Vagina (tissue), 2 donors: ENCODE measurements around the gene ABCG8. TPM values are rescaled to one million over a fixed set of nuclear protein-coding genes. Genes with fewer than 3 reads are reported as not detected.

Experiments used
- DNase-seq, 2 donors: peaks; one replicate each; pipeline ENCODE4 v3.0.0-alpha.2; 2017; ENCODE audit errors: extremely low spot score in 2 of 2
- H3K27ac ChIP-seq: fragments of 200-600 bp; sonication (generic); one replicate; pipeline ENCODE4 v1.5.1; 2019
- H3K27me3 ChIP-seq: fragments of 200-600 bp; sonication (generic); one replicate; pipeline ENCODE4 v1.5.1; 2019
- H3K36me3 ChIP-seq, 2 donors: fragments of 200-600 bp; sonication (generic); one replicate each; pipeline ENCODE4 v1.5.1; 2017 to 2019
- H3K4me1 ChIP-seq: fragments of 200-600 bp; sonication (generic); one replicate; pipeline ENCODE4 v1.5.1; 2019
- H3K4me3 ChIP-seq, 2 donors: fragments of 200-600 bp; sonication (generic); 1 replicate in 1 of 2; 2 replicates in 1 of 2; pipeline ENCODE4 v1.5.1; 2016 to 2019
- H3K9me3 ChIP-seq: fragments of 200-600 bp; sonication (generic); one replicate; pipeline ENCODE4 v1.5.1; 2019
- POLR2A ChIP-seq, 2 donors: fragments of 450-650 bp; IDR thresholded peaks; one replicate each; pipeline ENCODE4 v1.6.1; 2017; ENCODE audit warnings: antibody characterized with exemption in 2 of 2, mild to moderate bottlenecking in 2 of 2, moderate library complexity in 2 of 2
- POLR2AphosphoS5 ChIP-seq, 2 donors: sonication (generic); formaldehyde crosslinking; IDR thresholded peaks; one replicate each; pipeline ENCODE4 v1.9.0; 2017; ENCODE audit warnings: antibody characterized with exemption in 2 of 2, mild to moderate bottlenecking in 2 of 2, low read depth in 1 of 2; ENCODE audit not compliant: insufficient read depth in 1 of 2
- intact Hi-C: fragments of 100-400 bp; cut with DNase I; formaldehyde crosslinking; loops from one replicate; pipeline ENCODE4 v1.15.1; 2023
- total RNA-seq: library from RNA; depleted of rRNA; stranded (reverse); fragments of >200 nt; gene quantifications from one replicate; pipeline ENCODE4 v1.2.3, GENCODE V29; 2016
- TF ChIP-seq, protein P1 (sequence below), 3 experiments: fragments of 450-650 bp in 2 of 3; fragments of 200-600 bp in 1 of 3; sonication (generic) in 1 of 3; IDR thresholded peaks; one replicate each; pipeline ENCODE4 v1.5.1; 2017 to 2019; ENCODE audit warnings: antibody characterized with exemption in 3 of 3, mild to moderate bottlenecking in 2 of 3, moderate library complexity in 2 of 3

The ABCG8 gene
- total RNA-seq, 1 donor from 2014 or later = not detected

DNA sequence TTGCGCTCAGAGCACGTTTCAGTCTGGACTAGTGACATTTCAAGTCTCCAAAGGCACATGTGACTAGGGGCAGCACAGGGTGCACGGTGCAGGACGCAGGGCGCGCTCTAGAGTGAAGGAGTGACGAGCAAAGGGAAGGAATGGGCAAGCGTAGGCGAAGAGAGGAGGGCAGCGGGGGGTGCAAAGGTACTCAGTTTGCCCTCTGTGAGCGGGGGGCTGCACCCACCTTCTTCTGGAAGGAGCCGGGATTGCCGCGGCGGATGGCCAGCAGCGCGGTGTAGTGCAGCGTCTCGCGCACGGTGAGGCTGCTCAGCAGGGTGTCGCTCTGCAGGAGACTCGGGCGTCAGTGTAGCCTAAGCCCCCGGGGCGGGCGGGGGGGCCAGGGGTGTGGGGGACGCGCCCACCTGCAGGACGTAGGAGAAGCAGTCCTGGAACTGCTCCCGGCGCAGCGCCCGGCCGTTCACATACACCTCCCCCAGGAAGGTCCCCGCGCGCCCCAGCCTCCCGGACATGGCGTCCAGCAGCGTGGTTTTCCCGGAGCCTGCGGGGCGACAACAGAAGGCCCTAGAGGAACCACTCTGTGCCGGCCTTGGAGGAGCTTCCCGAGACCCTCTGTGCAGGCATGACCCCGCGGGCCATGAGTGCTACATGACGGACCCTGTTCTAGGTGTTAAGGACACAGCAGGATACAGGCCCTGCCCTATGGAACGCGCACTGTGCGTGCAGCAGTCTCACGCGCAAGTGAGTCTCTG is 7.1 kb upstream of the ABCG8 start:
- Histone ChIP-seq H3K9me3 (no peaks in the 10 kb centered on the region), H3K4me3 (no peak overlapping the region), H3K27me3 (peaks cover 6% of the 10 kb centered on the region), H3K27ac (no peak overlapping the region), H3K4me1 (peaks cover 7% of the 10 kb centered on the region), H3K36me3 (no peaks in the 10 kb centered on the region)
- DNase-seq = peak in 1 of 2 donors; percentile 44
- TF ChIP-seq POLR2AphosphoS5 (IDR thresholded peaks at IDR 0.05; ENCODE audit: insufficient read depth in 1 of 2, low read depth in 1 of 2) (no peak), POLR2A (IDR thresholded peaks at IDR 0.05) (no peak)
- TF ChIP-seq, protein P1, sequence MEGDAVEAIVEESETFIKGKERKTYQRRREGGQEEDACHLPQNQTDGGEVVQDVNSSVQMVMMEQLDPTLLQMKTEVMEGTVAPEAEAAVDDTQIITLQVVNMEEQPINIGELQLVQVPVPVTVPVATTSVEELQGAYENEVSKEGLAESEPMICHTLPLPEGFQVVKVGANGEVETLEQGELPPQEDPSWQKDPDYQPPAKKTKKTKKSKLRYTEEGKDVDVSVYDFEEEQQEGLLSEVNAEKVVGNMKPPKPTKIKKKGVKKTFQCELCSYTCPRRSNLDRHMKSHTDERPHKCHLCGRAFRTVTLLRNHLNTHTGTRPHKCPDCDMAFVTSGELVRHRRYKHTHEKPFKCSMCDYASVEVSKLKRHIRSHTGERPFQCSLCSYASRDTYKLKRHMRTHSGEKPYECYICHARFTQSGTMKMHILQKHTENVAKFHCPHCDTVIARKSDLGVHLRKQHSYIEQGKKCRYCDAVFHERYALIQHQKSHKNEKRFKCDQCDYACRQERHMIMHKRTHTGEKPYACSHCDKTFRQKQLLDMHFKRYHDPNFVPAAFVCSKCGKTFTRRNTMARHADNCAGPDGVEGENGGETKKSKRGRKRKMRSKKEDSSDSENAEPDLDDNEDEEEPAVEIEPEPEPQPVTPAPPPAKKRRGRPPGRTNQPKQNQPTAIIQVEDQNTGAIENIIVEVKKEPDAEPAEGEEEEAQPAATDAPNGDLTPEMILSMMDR (IDR thresholded peaks at IDR 0.05) = no peak
- intact Hi-C loops = no loop called here

DNA sequence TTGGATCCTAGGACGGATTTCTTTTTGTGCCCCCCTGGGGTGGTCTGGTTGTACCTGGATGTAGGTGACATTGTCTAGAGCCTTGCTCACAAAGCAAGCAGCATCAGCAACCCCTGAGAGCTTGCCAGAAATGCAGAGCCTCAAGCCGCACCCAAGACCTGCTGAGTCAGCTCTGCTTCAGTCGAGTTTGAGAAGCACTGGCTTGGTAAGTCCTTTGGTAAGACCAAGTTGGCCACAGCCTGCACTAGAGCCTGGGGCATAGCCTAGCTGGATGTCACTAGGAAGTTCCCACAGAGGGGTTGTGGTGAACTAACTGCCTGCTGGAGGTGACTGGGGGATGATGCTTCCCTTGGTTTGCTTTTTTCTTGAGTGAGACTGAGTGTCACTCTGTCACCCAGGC is 6.3 kb upstream of the ABCG8 start:
- Histone ChIP-seq H3K4me1 (peaks cover 7% of the 10 kb centered on the region), H3K27ac (no peak overlapping the region), H3K9me3 (no peaks in the 10 kb centered on the region), H3K4me3 (no peak overlapping the region), H3K36me3 (no peaks in the 10 kb centered on the region), H3K27me3 (peaks cover 6% of the 10 kb centered on the region)
- intact Hi-C loops = no loop called here
- TF ChIP-seq POLR2A (IDR thresholded peaks at IDR 0.05) = no peak
- TF ChIP-seq, protein P1 (IDR thresholded peaks at IDR 0.05) = no peak
- TF ChIP-seq POLR2AphosphoS5 (IDR thresholded peaks at IDR 0.05; ENCODE audit: insufficient read depth in 1 of 2, low read depth in 1 of 2) = no peak
- peak in 1 of 2 donors; percentile 67 for DNase-seq

DNA sequence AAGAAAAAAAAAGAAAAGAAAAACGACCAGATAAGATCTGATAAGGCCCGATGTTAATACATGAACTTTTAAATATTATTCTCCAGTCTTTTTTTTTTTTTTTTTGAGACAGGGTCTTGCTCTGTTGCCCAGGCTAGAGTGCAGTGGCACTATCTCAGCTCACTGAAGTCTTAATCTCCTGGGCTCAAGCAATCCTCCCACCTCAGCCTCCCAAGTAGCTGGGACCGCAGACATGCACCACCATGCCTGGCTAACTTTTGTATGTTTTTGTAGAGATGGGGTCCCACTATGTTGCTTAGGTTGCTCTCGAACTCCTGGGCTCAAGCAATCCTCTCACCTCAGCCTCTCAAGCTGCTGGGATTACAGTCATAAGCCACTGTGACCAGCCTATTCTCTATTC is 1.7 kb upstream of the ABCG8 start:
- no peak overlapping the region for H3K27ac ChIP-seq
- TF ChIP-seq, protein P1 (IDR thresholded peaks at IDR 0.05) = no peak
- TF ChIP-seq POLR2A (IDR thresholded peaks at IDR 0.05) (no peak), POLR2AphosphoS5 (IDR thresholded peaks at IDR 0.05; ENCODE audit: insufficient read depth in 1 of 2, low read depth in 1 of 2) (no peak)
- H3K9me3 ChIP-seq = no peaks in the 10 kb centered on the region
- intact Hi-C loops = no loop called here
- H3K4me1 ChIP-seq = peaks cover under 1% of the 10 kb centered on the region
- H3K27me3 ChIP-seq = no peaks in the 10 kb centered on the region
- DNase-seq = peak in 1 of 2 donors; percentile 10
- no peak overlapping the region for H3K4me3 ChIP-seq
- no peaks in the 10 kb centered on the region for H3K36me3 ChIP-seq

DNA sequence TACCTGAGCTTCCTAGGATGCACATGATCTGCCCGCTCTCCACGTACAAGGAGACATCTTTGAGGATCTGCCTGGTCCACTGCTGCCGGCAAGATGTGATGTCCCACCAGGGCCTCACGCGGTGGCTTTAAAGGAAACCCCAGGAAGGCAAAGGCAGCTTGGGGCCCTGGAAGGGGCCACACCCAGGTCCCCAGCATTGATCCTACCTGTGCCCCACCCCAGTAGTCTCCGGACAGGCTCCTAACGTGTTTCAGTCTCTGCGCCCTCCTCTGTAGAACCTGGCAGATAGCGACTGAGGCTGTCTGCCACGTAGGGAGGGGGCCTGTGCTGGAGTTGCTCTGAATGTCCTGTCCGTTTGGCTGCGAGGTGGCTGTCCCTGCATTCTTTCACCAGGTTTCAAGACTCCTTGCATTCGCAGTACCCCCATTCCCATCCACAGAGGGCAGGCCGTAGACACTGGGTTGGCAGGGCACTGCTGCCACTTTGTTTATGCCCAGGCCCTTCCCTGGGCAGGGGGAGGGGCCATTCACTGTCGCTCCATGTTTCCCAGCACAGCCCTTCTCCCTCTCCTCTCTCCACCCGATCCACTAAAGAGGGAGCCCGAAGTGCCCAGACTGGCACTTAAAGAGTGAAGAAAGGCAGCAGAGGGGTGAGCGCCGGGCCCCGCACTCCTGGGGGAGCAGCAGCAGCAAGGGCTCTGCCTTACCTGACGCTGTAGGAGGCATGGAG is 776 bp upstream of the ABCG8 start:
- TF ChIP-seq POLR2AphosphoS5 (IDR thresholded peaks at IDR 0.05; ENCODE audit: insufficient read depth in 1 of 2, low read depth in 1 of 2) = no peak
- no peak for TF ChIP-seq POLR2A (IDR thresholded peaks at IDR 0.05)
- TF ChIP-seq, protein P1 (IDR thresholded peaks at IDR 0.05) = no peak
- DNase-seq = peak; percentile 54 to 88
- H3K4me3 ChIP-seq = no peak overlapping the region

More for the DNA sequence above, 776 bp upstream of the ABCG8 start:
- no peaks in the 10 kb centered on the region for H3K9me3 ChIP-seq
- H3K27me3 ChIP-seq = no peaks in the 10 kb centered on the region
- no peak overlapping the region for H3K27ac ChIP-seq
- no peaks in the 10 kb centered on the region for H3K4me1 ChIP-seq
- intact Hi-C loops = no loop called here
- no peaks in the 10 kb centered on the region for H3K36me3 ChIP-seq
